ENCODE data around the gene ULK4. TPM values are rescaled to one million over a fixed set of nuclear protein-coding genes. Genes with fewer than 3 reads are reported as not detected.

Gene ULK4
- total RNA-seq, 1 donor from 2014 or later, result 18.6 TPM

- Mint-ChIP-seq H3K4me1 (no peaks in the 10 kb centered on the region), H3K4me3 (no peak overlapping the region), H3K27ac (no peak overlapping the region), H3K9me3 (no peaks in the 10 kb centered on the region), H3K27me3 (no peaks in the 10 kb centered on the region), H3K36me3 (ENCODE audit: low read depth) (peaks cover 3% of the 10 kb centered on the region)
- CTCF ChIA-PET, result no interaction called here
- TF ChIP-seq, protein P1, sequence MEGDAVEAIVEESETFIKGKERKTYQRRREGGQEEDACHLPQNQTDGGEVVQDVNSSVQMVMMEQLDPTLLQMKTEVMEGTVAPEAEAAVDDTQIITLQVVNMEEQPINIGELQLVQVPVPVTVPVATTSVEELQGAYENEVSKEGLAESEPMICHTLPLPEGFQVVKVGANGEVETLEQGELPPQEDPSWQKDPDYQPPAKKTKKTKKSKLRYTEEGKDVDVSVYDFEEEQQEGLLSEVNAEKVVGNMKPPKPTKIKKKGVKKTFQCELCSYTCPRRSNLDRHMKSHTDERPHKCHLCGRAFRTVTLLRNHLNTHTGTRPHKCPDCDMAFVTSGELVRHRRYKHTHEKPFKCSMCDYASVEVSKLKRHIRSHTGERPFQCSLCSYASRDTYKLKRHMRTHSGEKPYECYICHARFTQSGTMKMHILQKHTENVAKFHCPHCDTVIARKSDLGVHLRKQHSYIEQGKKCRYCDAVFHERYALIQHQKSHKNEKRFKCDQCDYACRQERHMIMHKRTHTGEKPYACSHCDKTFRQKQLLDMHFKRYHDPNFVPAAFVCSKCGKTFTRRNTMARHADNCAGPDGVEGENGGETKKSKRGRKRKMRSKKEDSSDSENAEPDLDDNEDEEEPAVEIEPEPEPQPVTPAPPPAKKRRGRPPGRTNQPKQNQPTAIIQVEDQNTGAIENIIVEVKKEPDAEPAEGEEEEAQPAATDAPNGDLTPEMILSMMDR (IDR thresholded peaks at IDR 0.05), result no peak
- intact Hi-C loops (cut with micrococcal nuclease), result no loop called here
- POLR2A ChIA-PET, result no interaction called here
- ATAC-seq (ENCODE audit: low read depth) (no peak), DNase-seq (no peak)
Measured at GRCh38 chr3:41808618-41809017, 153.3 kb downstream of the ULK4 start.

GRCh38 chr3:41808152-41808551, 153.8 kb downstream of the ULK4 start:
- POLR2A ChIA-PET, result no interaction called here
- CTCF ChIA-PET, result no interaction called here
- H3K36me3 Mint-ChIP-seq (ENCODE audit: low read depth), result peaks cover 3% of the 10 kb centered on the region
- H3K4me1 Mint-ChIP-seq, result no peaks in the 10 kb centered on the region
- DNase-seq (no peak), ATAC-seq (ENCODE audit: low read depth) (no peak)
- H3K4me3 Mint-ChIP-seq, result no peak overlapping the region
- TF ChIP-seq, protein P1 (IDR thresholded peaks at IDR 0.05), result no peak
- H3K27me3 Mint-ChIP-seq, result no peaks in the 10 kb centered on the region
- intact Hi-C loops (cut with micrococcal nuclease), result no loop called here
- H3K9me3 Mint-ChIP-seq, result no peaks in the 10 kb centered on the region
- H3K27ac Mint-ChIP-seq, result no peak overlapping the region

DNA sequence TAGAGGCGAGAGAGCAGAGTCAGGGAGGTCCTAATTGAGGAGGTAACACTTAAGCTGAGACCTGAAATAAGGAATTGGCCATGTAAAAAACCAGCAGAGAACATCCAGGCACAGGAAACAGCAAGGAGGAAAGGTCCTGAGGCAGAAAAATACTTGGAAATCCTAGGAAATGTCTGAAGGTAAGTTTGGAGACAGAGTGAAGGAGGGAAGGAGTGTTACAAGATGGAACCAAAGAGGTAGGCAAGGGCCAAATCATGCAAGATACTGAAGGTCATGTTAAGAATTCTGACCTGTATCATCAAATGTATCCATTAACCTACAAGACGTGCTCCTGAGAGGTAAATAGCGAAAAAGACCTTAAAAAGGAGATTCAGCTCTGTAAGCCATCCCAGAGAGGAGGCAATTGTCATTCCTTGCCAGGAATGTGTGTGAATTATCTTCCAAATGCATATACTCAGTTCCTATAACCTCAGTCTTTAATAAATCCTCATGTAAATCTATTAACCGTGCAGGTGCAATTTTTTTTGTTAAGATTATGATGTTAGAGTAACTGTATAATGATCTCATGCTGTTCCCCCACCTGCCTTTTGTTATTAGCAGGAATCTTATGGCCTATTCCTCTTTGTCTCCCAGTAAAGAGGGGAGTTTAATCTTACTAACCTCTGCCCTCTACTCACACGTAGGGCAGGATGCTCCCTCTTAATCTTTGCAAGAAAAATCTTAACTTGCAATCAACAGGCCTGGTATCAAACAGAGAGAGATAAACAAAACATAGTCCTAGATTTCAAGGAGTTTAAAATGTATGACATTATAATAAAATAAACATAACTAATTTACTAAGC, 166.9 kb downstream of the ULK4 start:
- DNase-seq, result no peak
- H3K9me3 Mint-ChIP-seq, result no peaks in the 10 kb centered on the region
- CTCF ChIA-PET, result no interaction called here
- H3K27ac Mint-ChIP-seq, result no peak overlapping the region
- no peaks in the 10 kb centered on the region for H3K27me3 Mint-ChIP-seq
- no peaks in the 10 kb centered on the region for H3K4me1 Mint-ChIP-seq
- TF ChIP-seq, protein P1 (IDR thresholded peaks at IDR 0.05), result no peak
- POLR2A ChIA-PET, result no interaction called here
- intact Hi-C loops (cut with micrococcal nuclease), result no loop called here
- no peak for ATAC-seq (ENCODE audit: low read depth)
- H3K4me3 Mint-ChIP-seq, result no peak overlapping the region
- peaks cover 2% of the 10 kb centered on the region for H3K36me3 Mint-ChIP-seq (ENCODE audit: low read depth)

- Mint-ChIP-seq H3K27me3 (no peaks in the 10 kb centered on the region), H3K27ac (no peak overlapping the region), H3K36me3 (ENCODE audit: low read depth) (peaks cover 14% of the 10 kb centered on the region), H3K9me3 (no peaks in the 10 kb centered on the region), H3K4me1 (no peaks in the 10 kb centered on the region), H3K4me3 (no peak overlapping the region)
- POLR2A ChIA-PET, result no interaction called here
- no peak for ATAC-seq (ENCODE audit: low read depth)
- intact Hi-C loops (cut with micrococcal nuclease), result no loop called here
- no peak for DNase-seq
- TF ChIP-seq, protein P1 (IDR thresholded peaks at IDR 0.05), result no peak
- CTCF ChIA-PET, result no interaction called here
Measured at GRCh38 chr3:41792806-41793205, 169.1 kb downstream of the ULK4 start.

DNA sequence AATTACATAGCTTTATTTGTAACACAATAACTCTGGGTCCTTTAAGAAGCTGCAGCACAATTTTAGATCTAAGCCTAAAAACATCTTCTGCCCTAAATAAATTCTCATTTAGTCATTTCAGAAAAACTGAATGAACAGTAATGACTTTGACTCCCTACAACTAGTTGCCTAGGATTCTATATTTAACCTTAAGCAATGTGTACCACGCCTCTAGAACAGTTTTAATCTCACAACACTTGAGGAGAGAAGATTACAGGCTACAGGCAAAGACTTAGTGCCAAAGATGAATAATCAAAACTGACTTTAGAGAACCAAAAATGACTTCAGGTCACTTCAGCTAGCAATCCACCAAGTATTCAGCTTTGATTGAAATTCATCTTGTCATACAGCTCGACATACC, 192.8 kb downstream of the ULK4 start:
- intact Hi-C loops (cut with micrococcal nuclease), result no loop called here
- ChIA-PET CTCF (no interaction called here), POLR2A (no interaction called here)
- DNase-seq (no peak), ATAC-seq (ENCODE audit: low read depth) (no peak)
- no peaks in the 10 kb centered on the region for H3K9me3 Mint-ChIP-seq
- H3K4me3 Mint-ChIP-seq, result no peak overlapping the region
- no peak overlapping the region for H3K27ac Mint-ChIP-seq
- no peaks in the 10 kb centered on the region for H3K27me3 Mint-ChIP-seq
- TF ChIP-seq, protein P1 (IDR thresholded peaks at IDR 0.05), result no peak
- H3K4me1 Mint-ChIP-seq, result no peaks in the 10 kb centered on the region
- no peaks in the 10 kb centered on the region for H3K36me3 Mint-ChIP-seq (ENCODE audit: low read depth)
